ENCODE data around the gene RPN2. TPM values are rescaled to one million over a fixed set of nuclear protein-coding genes. Genes with fewer than 3 reads are reported as not detected.

Gene RPN2
- total and polyA plus RNA-seq, 12 donors: 35.7 to 403 (median 224) TPM

DNA sequence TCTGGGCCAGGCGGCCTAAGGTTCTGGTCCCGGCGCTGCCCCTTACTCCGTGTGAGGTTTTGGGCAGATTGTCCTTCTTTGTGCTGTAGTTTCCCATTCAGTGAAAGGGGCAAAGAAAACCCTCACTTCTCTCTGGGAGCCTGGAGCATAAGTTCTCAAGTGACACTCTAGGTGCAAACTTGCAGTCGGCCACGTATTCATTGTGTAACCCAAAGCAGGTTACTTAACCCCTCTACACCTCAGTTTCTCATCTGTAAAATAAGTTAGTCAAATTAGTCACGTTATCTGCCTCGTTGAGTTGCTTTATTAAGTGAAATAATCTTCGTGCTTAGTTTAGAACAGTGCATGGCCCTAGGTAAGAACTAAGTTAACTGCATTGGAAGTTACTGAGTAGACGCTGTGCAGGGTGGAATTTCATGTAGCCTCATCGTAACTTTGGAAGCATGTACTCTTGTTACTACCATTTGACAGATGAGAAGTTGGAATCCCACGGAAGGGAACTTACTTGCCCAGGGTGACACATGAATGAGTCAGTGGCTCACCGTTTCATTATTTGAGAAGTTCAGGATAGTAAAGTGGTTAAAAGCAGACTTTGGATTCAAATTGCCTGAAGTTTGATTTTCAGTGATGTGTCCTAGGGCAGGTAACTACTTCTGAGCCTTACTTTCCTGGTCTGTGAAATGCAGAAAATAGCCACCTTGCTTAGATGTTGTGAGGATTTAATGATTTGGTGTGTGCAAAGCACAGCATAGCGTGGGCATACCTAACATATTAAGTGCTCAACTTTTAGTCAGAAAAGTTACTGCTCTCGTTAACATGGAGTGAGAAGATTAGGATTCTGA, 774 bp downstream of the RPN2 start:
- no peaks in the 10 kb centered on the region for H3K27me3 ChIP-seq
- peak overlapping the region; percentile 67 to 96 (median 94) for H3K4me3 ChIP-seq
- no peak for TF ChIP-seq POLR2A (IDR thresholded peaks at IDR 0.05)
- TF ChIP-seq, protein P1, sequence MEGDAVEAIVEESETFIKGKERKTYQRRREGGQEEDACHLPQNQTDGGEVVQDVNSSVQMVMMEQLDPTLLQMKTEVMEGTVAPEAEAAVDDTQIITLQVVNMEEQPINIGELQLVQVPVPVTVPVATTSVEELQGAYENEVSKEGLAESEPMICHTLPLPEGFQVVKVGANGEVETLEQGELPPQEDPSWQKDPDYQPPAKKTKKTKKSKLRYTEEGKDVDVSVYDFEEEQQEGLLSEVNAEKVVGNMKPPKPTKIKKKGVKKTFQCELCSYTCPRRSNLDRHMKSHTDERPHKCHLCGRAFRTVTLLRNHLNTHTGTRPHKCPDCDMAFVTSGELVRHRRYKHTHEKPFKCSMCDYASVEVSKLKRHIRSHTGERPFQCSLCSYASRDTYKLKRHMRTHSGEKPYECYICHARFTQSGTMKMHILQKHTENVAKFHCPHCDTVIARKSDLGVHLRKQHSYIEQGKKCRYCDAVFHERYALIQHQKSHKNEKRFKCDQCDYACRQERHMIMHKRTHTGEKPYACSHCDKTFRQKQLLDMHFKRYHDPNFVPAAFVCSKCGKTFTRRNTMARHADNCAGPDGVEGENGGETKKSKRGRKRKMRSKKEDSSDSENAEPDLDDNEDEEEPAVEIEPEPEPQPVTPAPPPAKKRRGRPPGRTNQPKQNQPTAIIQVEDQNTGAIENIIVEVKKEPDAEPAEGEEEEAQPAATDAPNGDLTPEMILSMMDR (IDR thresholded peaks at IDR 0.05): no peak
- DNase-seq: no peak
- peak overlapping the region; percentile 88 to 99 (median 96) for H3K27ac ChIP-seq
- peaks cover 0 to 16% of the 10 kb centered on the region in 2 donors for H3K36me3 ChIP-seq (replicated peaks in 1 of 2)
- intact Hi-C loops (cut with DNase I): loop anchor here in 1 of 2 donors (5.0 kb wide), 1 partner anchor 228 kb away; the partner anchor contains the start of gene SAMHD1
- H3K4me1 ChIP-seq (replicated peaks in 1 of 2): peaks cover 10 to 32% of the 10 kb centered on the region in 2 donors
- H3K9me3 ChIP-seq (replicated peaks in 1 of 3): no peaks in the 10 kb centered on the region
- 7 to 13% (median 10%) methylated on average over 10 to 15 of the region's 15 CpGs for WGBS, 4 donors

DNA sequence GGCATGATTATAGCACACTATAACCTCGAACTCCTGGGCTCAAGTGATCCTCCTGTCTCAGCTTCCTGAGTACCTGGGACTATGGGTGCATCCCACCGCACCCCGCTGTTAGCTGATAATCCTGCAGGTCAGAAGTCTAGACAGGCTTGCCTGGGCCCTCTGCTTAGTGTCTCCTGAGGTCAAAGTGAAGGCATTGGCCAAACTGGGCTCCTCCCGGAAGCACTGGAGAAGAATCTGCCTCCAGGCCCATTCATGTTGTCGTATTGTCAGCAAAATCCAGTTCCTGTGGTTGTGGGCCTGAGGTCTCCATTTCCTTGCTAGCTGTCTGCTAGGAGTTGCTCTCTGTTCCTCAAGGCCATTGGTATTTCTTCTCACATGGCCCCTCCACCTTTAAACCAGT, 6.6 kb downstream of the RPN2 start:
- WGBS, 4 donors: 84 to 89% (median 88%) methylated on average over 5 of the region's 5 CpGs
- Histone ChIP-seq H3K9me3 (replicated peaks in 1 of 3) (no peaks in the 10 kb centered on the region), H3K4me3 (no peak overlapping the region), H3K27ac (peak overlapping the region in 1 of 5 donors; percentile 13), H3K36me3 (replicated peaks in 1 of 2) (peaks cover 0 to 48% of the 10 kb centered on the region in 2 donors), H3K27me3 (no peaks in the 10 kb centered on the region), H3K4me1 (replicated peaks in 1 of 2) (peaks cover under 1 to 38% of the 10 kb centered on the region in 2 donors)
- intact Hi-C loops (cut with DNase I): no loop called here
- DNase-seq: peak in 3 of 7 donors; percentile 31 to 32 (median 32)
- no peak for TF ChIP-seq POLR2A (IDR thresholded peaks at IDR 0.05)
- TF ChIP-seq, protein P1 (IDR thresholded peaks at IDR 0.05): no peak

DNA sequence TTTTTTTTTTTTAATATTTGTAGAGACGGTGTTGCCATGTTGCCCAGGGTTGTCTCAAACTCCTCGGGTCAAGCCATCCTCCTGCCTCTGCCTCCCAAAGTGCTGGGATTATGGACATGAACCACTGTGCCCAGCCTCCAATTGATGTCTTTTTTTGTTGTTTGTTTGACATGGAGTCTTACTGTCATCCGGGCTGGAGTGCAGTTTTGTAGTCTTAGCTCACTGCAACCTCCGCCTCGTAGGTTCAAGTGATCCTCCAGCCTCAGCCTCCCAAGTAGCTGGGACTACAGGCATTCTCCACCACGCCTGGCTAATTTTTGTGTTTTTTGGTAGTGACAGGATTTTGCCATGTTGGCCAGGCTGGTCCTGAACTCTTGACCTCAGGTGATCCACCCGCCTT, 9.7 kb downstream of the RPN2 start:
- no peak for DNase-seq
- 93 to 98% (median 95%) methylated on average over 6 to 7 of the region's 7 CpGs for WGBS, 4 donors
- Histone ChIP-seq H3K36me3 (replicated peaks in 1 of 2) (peaks cover 0 to 40% of the 10 kb centered on the region in 2 donors), H3K9me3 (replicated peaks in 1 of 3) (no peaks in the 10 kb centered on the region), H3K4me1 (replicated peaks in 1 of 2) (peaks cover 0 to 41% of the 10 kb centered on the region in 2 donors), H3K27me3 (no peaks in the 10 kb centered on the region), H3K4me3 (no peak overlapping the region), H3K27ac (no peak overlapping the region)
- intact Hi-C loops (cut with DNase I): no loop called here
- no peak for TF ChIP-seq POLR2A (IDR thresholded peaks at IDR 0.05)
- TF ChIP-seq, protein P1 (IDR thresholded peaks at IDR 0.05): no peak

DNA sequence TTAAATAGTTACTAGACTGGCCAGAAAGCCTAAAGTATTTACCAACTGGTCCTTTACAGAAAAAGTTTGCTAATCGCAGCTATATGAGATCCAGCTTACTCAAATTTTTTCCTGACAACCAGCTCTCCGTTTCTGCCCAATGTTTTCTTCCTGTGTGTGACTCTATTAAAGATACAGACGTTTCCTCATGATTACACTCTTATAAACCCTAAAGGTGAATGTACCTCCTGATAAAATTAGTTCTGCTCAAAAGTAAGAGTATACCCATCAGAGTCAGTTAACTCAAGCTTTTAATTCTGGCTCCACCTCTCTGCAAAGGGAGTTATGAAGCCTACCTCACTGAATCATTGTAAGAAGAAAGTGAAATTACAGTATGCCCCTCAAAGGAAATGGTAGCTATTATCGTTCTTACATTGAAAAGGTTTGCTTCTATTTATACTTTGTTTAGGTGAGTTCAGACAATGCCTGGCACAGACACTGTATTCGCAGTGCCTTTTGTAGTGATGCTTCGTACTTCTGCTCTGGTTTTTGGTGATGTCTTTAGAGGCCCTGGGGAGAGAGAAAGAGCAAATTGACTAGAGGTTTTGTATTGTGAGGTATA, 10.4 kb downstream of the RPN2 start:
- TF ChIP-seq, protein P1 (IDR thresholded peaks at IDR 0.05): no peak
- Histone ChIP-seq H3K27ac (no peak overlapping the region), H3K9me3 (replicated peaks in 1 of 3) (no peaks in the 10 kb centered on the region), H3K36me3 (replicated peaks in 1 of 2) (peaks cover 0 to 36% of the 10 kb centered on the region in 2 donors), H3K4me3 (no peak overlapping the region), H3K4me1 (replicated peaks in 1 of 2) (peaks cover 0 to 41% of the 10 kb centered on the region in 2 donors), H3K27me3 (no peaks in the 10 kb centered on the region)
- DNase-seq: no peak
- intact Hi-C loops (cut with DNase I): loop anchor here (10.0 kb wide), 2 partner anchors 195 to 205 kb away; no protein-coding TSS in a partner anchor
- WGBS, 4 donors: 58 to 64% (median 61%) methylated on average over 6 of the region's 6 CpGs
